Ishikawa (cell line): ENCODE data around the gene HPRT1.

Experiments
- CEBPB ChIP-seq: IDR thresholded peaks from 2 replicates; pipeline ENCODE4 v1.6.1; 2012
- CREB1 ChIP-seq: IDR thresholded peaks from 2 replicates; pipeline ENCODE4 v1.6.1; 2012; ENCODE audit warnings: low read depth
- EGR1 ChIP-seq: IDR thresholded peaks from 2 replicates; pipeline ENCODE4 v1.6.1; 2012
- EP300 ChIP-seq: IDR thresholded peaks from 2 replicates; pipeline ENCODE4 v1.6.1; 2012; ENCODE audit warnings: borderline replicate concordance
- FOXM1 ChIP-seq: IDR thresholded peaks from 2 replicates; pipeline ENCODE4 v1.6.1; 2012; ENCODE audit warnings: low read depth, borderline replicate concordance
- NFIC ChIP-seq: IDR thresholded peaks from 2 replicates; pipeline ENCODE4 v1.6.1; 2012
- RAD21 ChIP-seq: IDR thresholded peaks from 2 replicates; pipeline ENCODE4 v1.6.1; 2012; ENCODE audit warnings: low read depth
- TAF1 ChIP-seq: IDR thresholded peaks from 2 replicates; pipeline ENCODE4 v1.6.1; 2012; ENCODE audit warnings: low read depth, mild to moderate bottlenecking
- TCF12 ChIP-seq: IDR thresholded peaks from 2 replicates; pipeline ENCODE4 v1.6.1; 2012; ENCODE audit warnings: low read depth
- TEAD4 ChIP-seq: IDR thresholded peaks from 2 replicates; pipeline ENCODE4 v1.6.1; 2012
- YY1 ChIP-seq: IDR thresholded peaks from 2 replicates; pipeline ENCODE4 v1.6.1; 2012; ENCODE audit warnings: low read depth
- ZBTB7A ChIP-seq: IDR thresholded peaks from 2 replicates; pipeline ENCODE4 v1.6.1; 2012; ENCODE audit warnings: low read depth
- TF ChIP-seq, protein P1 (sequence below): IDR thresholded peaks from 2 replicates; pipeline ENCODE4 v1.6.1; 2012
- TF ChIP-seq, protein P2 (sequence below): IDR thresholded peaks from 2 replicates; pipeline ENCODE4 v1.6.1; 2012
- TF ChIP-seq, protein P3 (sequence below): IDR thresholded peaks from 2 replicates; pipeline ENCODE4 v1.6.1; 2012; ENCODE audit warnings: low read depth, mild to moderate bottlenecking

The HPRT1 gene

DNA sequence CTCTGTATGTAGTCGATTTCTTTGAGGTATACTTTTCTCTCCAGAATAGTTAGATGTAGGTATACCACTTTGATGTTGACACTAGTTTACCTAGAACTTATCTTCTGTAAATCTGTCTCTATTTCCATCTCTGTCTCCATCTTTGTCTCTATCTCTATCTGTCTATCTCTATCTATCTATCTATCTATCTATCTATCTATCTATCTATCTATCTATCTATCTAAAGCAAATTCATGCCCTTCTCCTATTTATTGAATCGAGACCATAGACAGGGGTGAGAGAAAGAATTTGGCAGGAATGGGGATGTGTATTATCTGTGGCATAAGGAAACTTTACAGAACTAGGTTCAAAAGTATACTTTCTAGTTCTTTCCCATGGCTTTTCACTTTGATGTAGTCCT, 21.4 kb downstream of the HPRT1 start:
- TF ChIP-seq, protein P1, sequence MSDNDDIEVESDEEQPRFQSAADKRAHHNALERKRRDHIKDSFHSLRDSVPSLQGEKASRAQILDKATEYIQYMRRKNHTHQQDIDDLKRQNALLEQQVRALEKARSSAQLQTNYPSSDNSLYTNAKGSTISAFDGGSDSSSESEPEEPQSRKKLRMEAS = no peak
- TF ChIP-seq TCF12 (no peak), CEBPB (no peak), FOXM1 (no peak), ZBTB7A (no peak), EGR1 (no peak)
- TF ChIP-seq, protein P2, sequence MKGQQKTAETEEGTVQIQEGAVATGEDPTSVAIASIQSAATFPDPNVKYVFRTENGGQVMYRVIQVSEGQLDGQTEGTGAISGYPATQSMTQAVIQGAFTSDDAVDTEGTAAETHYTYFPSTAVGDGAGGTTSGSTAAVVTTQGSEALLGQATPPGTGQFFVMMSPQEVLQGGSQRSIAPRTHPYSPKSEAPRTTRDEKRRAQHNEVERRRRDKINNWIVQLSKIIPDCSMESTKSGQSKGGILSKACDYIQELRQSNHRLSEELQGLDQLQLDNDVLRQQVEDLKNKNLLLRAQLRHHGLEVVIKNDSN = no peak

DNA sequence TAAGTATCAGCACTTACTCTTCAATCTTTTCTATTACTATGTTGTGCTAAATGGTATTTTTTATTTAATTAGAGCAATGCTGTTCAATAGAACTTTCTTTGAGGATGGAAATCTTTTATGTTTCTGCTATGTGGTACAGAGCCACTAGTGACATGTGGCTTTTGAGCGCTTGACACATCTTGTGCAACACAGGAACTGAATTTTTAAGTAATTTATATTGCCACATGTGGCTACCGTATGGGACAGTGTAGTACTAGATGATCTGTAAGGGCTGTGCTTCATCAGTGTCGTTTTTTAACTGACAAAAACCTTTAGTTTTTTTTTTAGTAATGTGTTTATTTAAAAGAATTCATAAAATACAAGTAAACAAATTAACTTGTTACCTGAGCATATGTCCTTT, 22.4 kb downstream of the HPRT1 start:
- no peak for TF ChIP-seq CREB1
- no peak for TF ChIP-seq TCF12
- no peak for TF ChIP-seq YY1
- TF ChIP-seq RAD21 = no peak

DNA sequence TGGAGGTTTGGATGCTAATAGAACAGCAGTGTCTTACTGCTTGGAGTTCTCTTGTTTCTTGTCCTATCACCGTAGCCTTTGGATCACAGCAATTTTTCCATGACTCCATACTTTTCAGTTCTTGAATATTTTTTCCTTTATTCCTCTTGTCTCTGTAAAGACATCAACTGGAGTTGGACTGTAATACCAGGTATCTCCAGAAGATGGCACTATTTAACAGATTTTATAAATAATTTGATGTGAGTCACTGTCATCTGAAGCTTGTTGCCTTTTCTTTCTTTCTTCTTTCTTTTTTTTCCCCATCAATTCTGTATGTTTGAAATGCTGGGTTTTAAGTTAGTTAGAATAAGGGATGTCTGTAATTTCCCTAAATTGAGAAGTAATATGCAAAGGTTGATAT, 24.1 kb downstream of the HPRT1 start:
- no peak for TF ChIP-seq YY1
- TF ChIP-seq, protein P3, sequence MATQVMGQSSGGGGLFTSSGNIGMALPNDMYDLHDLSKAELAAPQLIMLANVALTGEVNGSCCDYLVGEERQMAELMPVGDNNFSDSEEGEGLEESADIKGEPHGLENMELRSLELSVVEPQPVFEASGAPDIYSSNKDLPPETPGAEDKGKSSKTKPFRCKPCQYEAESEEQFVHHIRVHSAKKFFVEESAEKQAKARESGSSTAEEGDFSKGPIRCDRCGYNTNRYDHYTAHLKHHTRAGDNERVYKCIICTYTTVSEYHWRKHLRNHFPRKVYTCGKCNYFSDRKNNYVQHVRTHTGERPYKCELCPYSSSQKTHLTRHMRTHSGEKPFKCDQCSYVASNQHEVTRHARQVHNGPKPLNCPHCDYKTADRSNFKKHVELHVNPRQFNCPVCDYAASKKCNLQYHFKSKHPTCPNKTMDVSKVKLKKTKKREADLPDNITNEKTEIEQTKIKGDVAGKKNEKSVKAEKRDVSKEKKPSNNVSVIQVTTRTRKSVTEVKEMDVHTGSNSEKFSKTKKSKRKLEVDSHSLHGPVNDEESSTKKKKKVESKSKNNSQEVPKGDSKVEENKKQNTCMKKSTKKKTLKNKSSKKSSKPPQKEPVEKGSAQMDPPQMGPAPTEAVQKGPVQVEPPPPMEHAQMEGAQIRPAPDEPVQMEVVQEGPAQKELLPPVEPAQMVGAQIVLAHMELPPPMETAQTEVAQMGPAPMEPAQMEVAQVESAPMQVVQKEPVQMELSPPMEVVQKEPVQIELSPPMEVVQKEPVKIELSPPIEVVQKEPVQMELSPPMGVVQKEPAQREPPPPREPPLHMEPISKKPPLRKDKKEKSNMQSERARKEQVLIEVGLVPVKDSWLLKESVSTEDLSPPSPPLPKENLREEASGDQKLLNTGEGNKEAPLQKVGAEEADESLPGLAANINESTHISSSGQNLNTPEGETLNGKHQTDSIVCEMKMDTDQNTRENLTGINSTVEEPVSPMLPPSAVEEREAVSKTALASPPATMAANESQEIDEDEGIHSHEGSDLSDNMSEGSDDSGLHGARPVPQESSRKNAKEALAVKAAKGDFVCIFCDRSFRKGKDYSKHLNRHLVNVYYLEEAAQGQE = no peak
- TF ChIP-seq TAF1 = no peak
- no peak for TF ChIP-seq EGR1
- no peak for TF ChIP-seq ZBTB7A
- TF ChIP-seq RAD21 = peak; percentile 27; the same call in 1 of the 2 replicates

DNA sequence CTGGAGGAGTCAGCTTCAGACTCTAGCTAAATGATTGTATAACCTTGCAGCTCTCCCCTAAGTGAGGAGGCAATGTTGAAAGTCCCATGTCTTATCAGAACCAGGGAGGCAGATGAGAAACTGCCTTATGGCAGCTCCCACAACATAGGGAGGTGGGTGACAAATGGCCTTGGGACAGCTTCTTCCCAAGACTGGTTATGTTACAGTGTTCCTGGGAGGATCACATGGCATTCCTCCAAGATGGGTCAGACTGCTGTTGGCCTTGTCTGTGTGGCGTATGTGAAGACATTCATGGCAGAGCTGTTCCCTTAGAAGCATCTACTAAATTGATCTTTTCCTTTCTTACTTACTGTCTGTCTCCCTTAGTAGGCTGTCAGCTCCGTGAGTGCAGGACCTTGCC, 42.0 kb downstream of the HPRT1 start:
- TF ChIP-seq RAD21 (no peak), TCF12 (no peak), EGR1 (no peak), YY1 (no peak), EP300 (no peak), NFIC (no peak), FOXM1 (no peak), TAF1 (no peak), CREB1 (no peak), ZBTB7A (no peak)
- TF ChIP-seq, protein P2 = no peak
- TF ChIP-seq, protein P1 = no peak
- TF ChIP-seq, protein P3 = no peak

DNA sequence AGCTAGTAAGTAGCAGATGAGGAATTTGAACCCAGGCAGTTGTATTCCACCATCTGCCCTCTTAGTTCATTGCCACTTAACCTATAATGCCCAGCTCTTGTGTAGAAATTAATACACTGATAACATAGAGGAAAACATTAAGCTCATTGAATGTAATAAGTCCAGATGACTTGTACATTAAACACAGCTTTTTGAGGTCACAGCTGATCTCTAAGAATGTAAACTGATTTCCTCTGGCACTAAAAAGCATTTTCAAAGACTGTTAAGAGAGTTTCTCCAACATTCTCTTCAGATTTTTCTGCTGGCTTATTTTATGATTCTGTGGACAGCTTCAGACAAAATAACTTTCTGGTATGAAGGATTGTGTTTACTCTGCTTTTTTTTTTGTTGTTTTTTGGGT, 42.7 kb downstream of the HPRT1 start:
- TF ChIP-seq, protein P2 = no peak
- TF ChIP-seq CREB1 = no peak

DNA sequence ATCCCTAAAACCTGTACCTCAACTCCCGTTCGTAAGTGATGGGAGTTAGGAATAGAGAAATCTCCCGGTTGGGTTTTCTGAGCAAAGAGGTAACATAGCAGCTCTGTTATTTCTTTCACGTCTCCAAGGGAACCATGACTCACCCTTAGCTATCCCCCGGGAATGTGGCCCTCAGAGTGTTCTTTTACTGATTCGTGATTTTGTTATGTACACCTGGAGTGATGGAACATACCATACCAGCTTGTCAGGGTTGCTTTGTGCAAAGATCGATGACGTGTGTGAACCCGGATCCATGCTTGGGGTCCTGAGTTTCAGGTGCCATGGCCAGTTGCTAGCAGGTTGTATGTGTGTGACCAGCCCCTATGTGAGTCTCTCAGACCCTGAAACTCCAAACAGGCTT, 52.6 kb downstream of the HPRT1 start:
- no peak for TF ChIP-seq EGR1
- no peak for TF ChIP-seq FOXM1

DNA sequence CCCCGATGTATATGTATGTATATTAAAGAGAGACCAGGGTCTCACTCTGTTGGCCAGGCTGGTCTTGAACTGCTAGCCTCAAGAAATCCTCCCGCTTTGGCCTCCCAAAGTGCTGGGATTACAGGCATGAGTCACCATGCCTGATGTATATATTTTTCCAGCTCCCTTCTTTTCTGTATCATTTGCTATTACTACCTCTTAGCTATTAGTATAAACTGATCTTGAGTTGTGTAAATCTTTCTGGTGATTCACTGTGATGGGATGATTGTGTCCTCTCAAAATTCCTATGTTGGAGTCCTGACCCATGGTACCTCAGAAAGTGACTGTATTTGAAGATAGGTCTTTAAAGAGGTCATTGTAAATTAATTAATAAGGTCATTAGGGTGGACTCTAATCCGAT, 53.1 kb downstream of the HPRT1 start:
- TF ChIP-seq TEAD4 = no peak
- TF ChIP-seq TAF1 = no peak
- TF ChIP-seq, protein P2 = no peak
- no peak for TF ChIP-seq YY1
- no peak for TF ChIP-seq RAD21
- no peak for TF ChIP-seq TCF12
- TF ChIP-seq EP300 = no peak
